Suprapubic skin (tissue), 3 donors: Measurements from ENCODE around the gene NDUFA1.

Experiments
- CTCF ChIP-seq, 2 donors: fragments of 200-600 bp in 1 of 2; fragments of 450-650 bp in 1 of 2; sonication (generic) in 1 of 2; IDR thresholded peaks; one replicate each; pipeline ENCODE4 v1.5.1; 2016 to 2019; ENCODE audit warnings: antibody characterized with exemption in 2 of 2, mild to moderate bottlenecking in 1 of 2, moderate library complexity in 1 of 2
- POLR2A ChIP-seq, 2 donors: fragments of 450-650 bp; IDR thresholded peaks; one replicate each; pipeline ENCODE4 v1.6.1; 2017; ENCODE audit warnings: antibody characterized with exemption in 2 of 2, mild to moderate bottlenecking in 2 of 2, moderate library complexity in 2 of 2

DNA sequence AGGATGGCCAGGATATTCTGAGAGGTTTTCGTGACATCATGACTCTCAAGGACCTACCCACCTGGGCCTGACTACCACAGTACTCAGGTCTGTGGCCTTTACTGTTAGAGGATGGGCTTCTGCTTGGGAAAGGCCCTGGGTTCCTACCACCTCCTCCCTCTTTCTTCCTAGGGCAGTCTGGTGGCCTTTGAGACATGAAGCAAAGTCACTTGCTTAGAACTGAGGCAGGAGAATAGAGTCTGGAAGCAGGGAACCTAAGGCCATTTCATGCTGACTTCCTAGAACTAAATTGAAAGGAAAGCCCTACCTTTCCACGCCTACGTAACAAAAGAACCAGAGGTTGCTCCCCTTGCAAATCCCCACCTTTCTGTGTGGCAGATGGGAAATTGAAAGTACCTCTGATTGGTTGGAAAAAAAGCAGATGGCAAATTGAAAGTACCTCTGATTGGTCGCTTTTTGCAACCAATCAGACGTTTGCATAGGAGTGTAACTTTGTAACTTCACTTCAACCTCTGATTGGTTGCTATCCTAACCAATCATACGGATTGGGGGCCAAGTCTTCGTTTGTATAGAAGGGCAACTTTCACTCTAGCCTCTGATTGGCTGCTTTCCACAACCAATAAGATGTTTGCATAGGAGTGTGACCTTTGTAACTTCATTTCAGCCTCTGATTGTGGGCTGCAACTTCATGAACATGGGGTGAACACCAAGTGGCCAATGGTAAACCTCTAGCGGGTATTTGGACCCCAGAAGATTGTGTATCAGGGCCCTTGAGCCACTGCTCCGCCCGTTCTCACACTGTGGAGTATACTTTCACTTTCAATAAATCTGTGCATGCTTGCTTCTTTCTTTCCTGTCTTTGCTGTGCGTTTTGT is 14.2 kb downstream of the NDUFA1 start:
- TF ChIP-seq CTCF (IDR thresholded peaks at IDR 0.05) (no peak), POLR2A (IDR thresholded peaks at IDR 0.05) (no peak)
